Measurements from ENCODE around the gene ZNF503. TPM values are rescaled to one million over a fixed set of nuclear protein-coding genes. Genes with fewer than 3 reads are reported as not detected.

The ZNF503 gene
- total and polyA plus RNA-seq, 2 of the 8 experiments (the other 6 are each of a cell fraction or from before 2014, with no cell fraction given) = 0.03 to 0.13 TPM

- TF ChIP-seq SIN3A (conservative IDR thresholded peaks at IDR 0.05 in 1 of 2, IDR thresholded peaks at IDR 0.05 in 1 of 2; ENCODE audit: low read depth in 1 of 2, low read length in 2 of 2) = no peak
- TF ChIP-seq POLR2A (IDR thresholded peaks at IDR 0.05; ENCODE audit: control extremely low read depth in 1 of 2, low read depth in 2 of 2, low read length in 2 of 2) = no peak
- TF ChIP-seq SUZ12 (IDR thresholded peaks at IDR 0.05; ENCODE audit: low read length) = peak; percentile 92
- no peak for TF ChIP-seq BRCA1 (IDR thresholded peaks at IDR 0.05; ENCODE audit: low read depth, low read length)
- TF ChIP-seq RNF2 (IDR thresholded peaks at IDR 0.05; ENCODE audit: borderline replicate concordance, low read depth, low read length, missing control alignments, poor library complexity, severe bottlenecking) = peak; percentile 26
- no peak for TF ChIP-seq SP1 (IDR thresholded peaks at IDR 0.05; ENCODE audit: low read depth, low read length)
- TF ChIP-seq, protein P1, sequence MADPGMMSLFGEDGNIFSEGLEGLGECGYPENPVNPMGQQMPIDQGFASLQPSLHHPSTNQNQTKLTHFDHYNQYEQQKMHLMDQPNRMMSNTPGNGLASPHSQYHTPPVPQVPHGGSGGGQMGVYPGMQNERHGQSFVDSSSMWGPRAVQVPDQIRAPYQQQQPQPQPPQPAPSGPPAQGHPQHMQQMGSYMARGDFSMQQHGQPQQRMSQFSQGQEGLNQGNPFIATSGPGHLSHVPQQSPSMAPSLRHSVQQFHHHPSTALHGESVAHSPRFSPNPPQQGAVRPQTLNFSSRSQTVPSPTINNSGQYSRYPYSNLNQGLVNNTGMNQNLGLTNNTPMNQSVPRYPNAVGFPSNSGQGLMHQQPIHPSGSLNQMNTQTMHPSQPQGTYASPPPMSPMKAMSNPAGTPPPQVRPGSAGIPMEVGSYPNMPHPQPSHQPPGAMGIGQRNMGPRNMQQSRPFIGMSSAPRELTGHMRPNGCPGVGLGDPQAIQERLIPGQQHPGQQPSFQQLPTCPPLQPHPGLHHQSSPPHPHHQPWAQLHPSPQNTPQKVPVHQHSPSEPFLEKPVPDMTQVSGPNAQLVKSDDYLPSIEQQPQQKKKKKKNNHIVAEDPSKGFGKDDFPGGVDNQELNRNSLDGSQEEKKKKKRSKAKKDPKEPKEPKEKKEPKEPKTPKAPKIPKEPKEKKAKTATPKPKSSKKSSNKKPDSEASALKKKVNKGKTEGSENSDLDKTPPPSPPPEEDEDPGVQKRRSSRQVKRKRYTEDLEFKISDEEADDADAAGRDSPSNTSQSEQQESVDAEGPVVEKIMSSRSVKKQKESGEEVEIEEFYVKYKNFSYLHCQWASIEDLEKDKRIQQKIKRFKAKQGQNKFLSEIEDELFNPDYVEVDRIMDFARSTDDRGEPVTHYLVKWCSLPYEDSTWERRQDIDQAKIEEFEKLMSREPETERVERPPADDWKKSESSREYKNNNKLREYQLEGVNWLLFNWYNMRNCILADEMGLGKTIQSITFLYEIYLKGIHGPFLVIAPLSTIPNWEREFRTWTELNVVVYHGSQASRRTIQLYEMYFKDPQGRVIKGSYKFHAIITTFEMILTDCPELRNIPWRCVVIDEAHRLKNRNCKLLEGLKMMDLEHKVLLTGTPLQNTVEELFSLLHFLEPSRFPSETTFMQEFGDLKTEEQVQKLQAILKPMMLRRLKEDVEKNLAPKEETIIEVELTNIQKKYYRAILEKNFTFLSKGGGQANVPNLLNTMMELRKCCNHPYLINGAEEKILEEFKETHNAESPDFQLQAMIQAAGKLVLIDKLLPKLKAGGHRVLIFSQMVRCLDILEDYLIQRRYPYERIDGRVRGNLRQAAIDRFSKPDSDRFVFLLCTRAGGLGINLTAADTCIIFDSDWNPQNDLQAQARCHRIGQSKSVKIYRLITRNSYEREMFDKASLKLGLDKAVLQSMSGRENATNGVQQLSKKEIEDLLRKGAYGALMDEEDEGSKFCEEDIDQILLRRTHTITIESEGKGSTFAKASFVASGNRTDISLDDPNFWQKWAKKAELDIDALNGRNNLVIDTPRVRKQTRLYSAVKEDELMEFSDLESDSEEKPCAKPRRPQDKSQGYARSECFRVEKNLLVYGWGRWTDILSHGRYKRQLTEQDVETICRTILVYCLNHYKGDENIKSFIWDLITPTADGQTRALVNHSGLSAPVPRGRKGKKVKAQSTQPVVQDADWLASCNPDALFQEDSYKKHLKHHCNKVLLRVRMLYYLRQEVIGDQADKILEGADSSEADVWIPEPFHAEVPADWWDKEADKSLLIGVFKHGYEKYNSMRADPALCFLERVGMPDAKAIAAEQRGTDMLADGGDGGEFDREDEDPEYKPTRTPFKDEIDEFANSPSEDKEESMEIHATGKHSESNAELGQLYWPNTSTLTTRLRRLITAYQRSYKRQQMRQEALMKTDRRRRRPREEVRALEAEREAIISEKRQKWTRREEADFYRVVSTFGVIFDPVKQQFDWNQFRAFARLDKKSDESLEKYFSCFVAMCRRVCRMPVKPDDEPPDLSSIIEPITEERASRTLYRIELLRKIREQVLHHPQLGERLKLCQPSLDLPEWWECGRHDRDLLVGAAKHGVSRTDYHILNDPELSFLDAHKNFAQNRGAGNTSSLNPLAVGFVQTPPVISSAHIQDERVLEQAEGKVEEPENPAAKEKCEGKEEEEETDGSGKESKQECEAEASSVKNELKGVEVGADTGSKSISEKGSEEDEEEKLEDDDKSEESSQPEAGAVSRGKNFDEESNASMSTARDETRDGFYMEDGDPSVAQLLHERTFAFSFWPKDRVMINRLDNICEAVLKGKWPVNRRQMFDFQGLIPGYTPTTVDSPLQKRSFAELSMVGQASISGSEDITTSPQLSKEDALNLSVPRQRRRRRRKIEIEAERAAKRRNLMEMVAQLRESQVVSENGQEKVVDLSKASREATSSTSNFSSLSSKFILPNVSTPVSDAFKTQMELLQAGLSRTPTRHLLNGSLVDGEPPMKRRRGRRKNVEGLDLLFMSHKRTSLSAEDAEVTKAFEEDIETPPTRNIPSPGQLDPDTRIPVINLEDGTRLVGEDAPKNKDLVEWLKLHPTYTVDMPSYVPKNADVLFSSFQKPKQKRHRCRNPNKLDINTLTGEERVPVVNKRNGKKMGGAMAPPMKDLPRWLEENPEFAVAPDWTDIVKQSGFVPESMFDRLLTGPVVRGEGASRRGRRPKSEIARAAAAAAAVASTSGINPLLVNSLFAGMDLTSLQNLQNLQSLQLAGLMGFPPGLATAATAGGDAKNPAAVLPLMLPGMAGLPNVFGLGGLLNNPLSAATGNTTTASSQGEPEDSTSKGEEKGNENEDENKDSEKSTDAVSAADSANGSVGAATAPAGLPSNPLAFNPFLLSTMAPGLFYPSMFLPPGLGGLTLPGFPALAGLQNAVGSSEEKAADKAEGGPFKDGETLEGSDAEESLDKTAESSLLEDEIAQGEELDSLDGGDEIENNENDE (IDR thresholded peaks at IDR 0.05; ENCODE audit: insufficient replicate concordance, low read length) = no peak
- 0 out of 2 replicates have a peak, but pooled peaks have one; percentile 6 for TF ChIP-seq GABPA (IDR thresholded peaks at IDR 0.05; ENCODE audit: borderline replicate concordance, insufficient read depth, low read length)
- no peak for TF ChIP-seq CBX5 (IDR thresholded peaks at IDR 0.05; ENCODE audit: low read depth, low read length)
Measured at GRCh38 chr10:75407713-75408508, 6.3 kb upstream of the ZNF503 start (continued).
